Heart right ventricle (tissue), 16 donors: Measurements from ENCODE around the gene ATF7. TPM values are rescaled to one million over a fixed set of nuclear protein-coding genes. Genes with fewer than 3 reads are reported as not detected.

Source experiments
- ATAC-seq, 8 donors: fragments of 200-7000 bp; cut with Tn5 transposase; one replicate each; pipeline ENCODE4 v1.9.1; 2020; ENCODE audit warnings: mild to moderate bottlenecking in 8 of 8, moderate library complexity in 8 of 8, moderate number of reproducible peaks in 1 of 8
- DNase-seq, 2 donors: peaks; one replicate each; pipeline ENCODE4 v3.0.0-alpha.2; 2020
- H3K27ac ChIP-seq, 10 donors: fragments of 200-600 bp; sonication (generic) in 2 of 10; one replicate each; pipeline versions ENCODE4 v1.5.0 to v1.8.0; 2020 to 2022; ENCODE audit warnings: mild to moderate bottlenecking in 3 of 10
- H3K27me3 ChIP-seq, 7 donors: fragments of 200-600 bp; one replicate each; pipeline ENCODE4 v1.8.0; 2021 to 2022; ENCODE audit warnings: mild to moderate bottlenecking in 2 of 7
- H3K36me3 ChIP-seq, 9 donors: fragments of 200-600 bp; sonication (generic) in 1 of 9; one replicate each; pipeline versions ENCODE4 v1.5.0 to v1.8.0; 2020 to 2022; ENCODE audit warnings: mild to moderate bottlenecking in 2 of 9
- H3K4me1 ChIP-seq, 9 donors: fragments of 200-600 bp; sonication (generic) in 1 of 9; one replicate each; pipeline versions ENCODE4 v1.5.0 to v1.8.0; 2020 to 2022; ENCODE audit warnings: mild to moderate bottlenecking in 4 of 9
- H3K4me3 ChIP-seq, 10 donors: fragments of 200-600 bp; sonication (generic) in 2 of 10; one replicate each; pipeline versions ENCODE4 v1.5.0 to v1.8.0; 2020 to 2022; ENCODE audit warnings: mild to moderate bottlenecking in 7 of 10, moderate library complexity in 2 of 10
- H3K9me3 ChIP-seq, 11 donors: fragments of 200-600 bp in 10 of 11; sonication (generic) in 2 of 11; one replicate each; pipeline versions ENCODE4 v1.5.0 to v1.8.0; 2013 to 2022; ENCODE audit warnings: mild to moderate bottlenecking in 2 of 11, control low read depth in 1 of 11, moderate library complexity in 1 of 11
- CTCF ChIP-seq, 9 donors: fragments of 200-600 bp; sonication (generic) in 2 of 9; IDR thresholded peaks; one replicate each; pipeline versions ENCODE4 v1.5.0 to v1.8.0; 2021 to 2022; ENCODE audit warnings: antibody characterized with exemption in 9 of 9, mild to moderate bottlenecking in 5 of 9, moderate library complexity in 1 of 9
- WGBS, 2 donors: extraction: QIAGEN DNeasy Blood & Tissue Kit; methylation state at CpG; one replicate each; pipeline ENCODE4 v1.1.7; 2013; ENCODE audit warnings: inconsistent platforms in 1 of 2; 5-methylcytosine and 5-hydroxymethylcytosine counted together
- intact Hi-C, 10 donors: fragments of 100-400 bp; cut with DNase I; formaldehyde crosslinking; loops; one replicate each; pipeline versions ENCODE4 v1.11.1 to v1.14.2; 2022
- polyA plus RNA-seq, 2 donors: library from polyadenylated mRNA; stranded (reverse); fragments of 200-250 nt; gene quantifications; one replicate each; pipeline ENCODE4 v1.2.3, GENCODE V29; 2013
- total RNA-seq, 10 donors: library from RNA; stranded (reverse); fragmentation: NEBNext Ultra II Directional in 3 of 10; extraction: Animal tissue kit (Norgen Biotek cat#: 25700) in 3 of 10; gene quantifications; one replicate each; pipeline versions ENCODE4 v1.2.1 to v1.2.4, GENCODE V29; 2021 to 2023
- donor health status: Arrhythmogenic right ventricular cardiomyopathy.
- donor health status: ischemic (EF 13 %, LVEDD 7.1; RV severe dilation, severe dysfunction).
- donor health status: healthy with polysubstance abuse.
- donor health status: DM: no; HTN: yes; CAD: no.
- donor health status: DM: no; HTN: no; CAD: no.
- donor health status: ischemic (EF 25% LVEDD 6.9; RV normal size, moderate dysfunction).
- donor health status: ischemic (EF 25% LVEDD 5.7; RV mildly dilated, moderate dysfunction).
- donor health status: healthy.
- donor health status: DM: yes; HTN: yes; CAD: no.
- donor health status: Ischemic cardiomyopathy.
- donor health status: ischemic (EF 35%, LVEDD 5.7; RV mildly dilated, moderate dysfunction).
- donor health status: nonischemic (EF 11% LVEDD 7.7; RV severe dilation, severe dysfunction).
- donor health status: DM: yes; HTN: yes; CAD: no.
- donor health status: PGD.
- donor health status: ischemic (EF 29% LVEDD 5.4; RV normal size, mild dysfunction).
- donor health status: nonischemic (EF 23%, LVEDD 6.1; RV moderate dilation, normal function).

Gene ATF7
- total and polyA plus RNA-seq, 12 donors = 12.6 to 47.8 (median 33.7) TPM

- no peak for TF ChIP-seq CTCF (IDR thresholded peaks at IDR 0.05)
- H3K4me1 ChIP-seq = peaks cover 0 to 27% (median 16%) of the 10 kb centered on the region in 9 donors
- H3K36me3 ChIP-seq = peaks cover 0 to 41% (median 18%) of the 10 kb centered on the region in 9 donors
- H3K9me3 ChIP-seq = no peaks in the 10 kb centered on the region
- intact Hi-C loops = no loop called here
- ATAC-seq (no peak), DNase-seq (no peak)
- H3K4me3 ChIP-seq = no peak overlapping the region
- 94 to 99% methylated on average over 5 of the region's 5 CpGs for WGBS, 2 donors
- H3K27me3 ChIP-seq = no peaks in the 10 kb centered on the region
- H3K27ac ChIP-seq = no peak overlapping the region
These were observed 136.8 kb downstream of the ATF7 start for GRCh38 chr12:53489242-53489864.

DNA sequence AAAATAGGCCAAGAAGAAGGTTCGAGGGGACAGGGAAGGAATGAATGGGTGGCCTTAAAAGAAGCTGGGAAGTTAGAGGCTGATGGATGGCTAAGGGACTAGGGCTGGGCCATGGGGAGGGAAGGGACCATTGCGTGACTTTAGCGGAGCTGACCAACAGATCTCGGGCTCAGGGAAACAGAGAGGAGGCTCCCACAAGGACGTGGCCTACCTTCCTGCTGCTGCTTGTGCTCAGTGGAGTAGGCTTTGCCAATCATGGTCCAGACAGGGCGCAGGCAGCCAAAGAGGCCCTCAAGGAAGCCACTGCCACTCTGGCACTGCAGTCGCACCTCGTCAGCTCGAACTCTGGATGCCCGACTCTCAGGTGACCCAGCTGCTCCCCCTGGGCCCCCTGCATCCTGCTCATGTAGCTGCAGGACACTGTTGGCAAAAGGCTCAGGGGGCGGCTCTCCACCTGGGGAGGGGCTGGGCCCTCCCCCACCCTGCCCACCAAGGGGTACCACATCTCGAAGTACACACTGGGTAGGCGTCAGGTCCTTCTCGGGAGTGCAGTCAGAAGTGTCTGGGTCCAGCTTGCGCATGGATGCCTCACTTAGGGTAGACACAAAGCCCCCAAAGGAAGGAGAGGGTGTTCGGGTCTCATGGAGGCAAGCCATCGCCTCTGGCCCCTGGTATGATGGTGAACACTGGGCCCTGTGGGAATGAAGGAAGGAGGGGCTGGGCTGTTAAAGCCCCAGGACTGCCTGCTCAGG lies 139.3 kb downstream of the ATF7 start:
- Histone ChIP-seq H3K4me1 (peaks cover 0 to 16% (median 6%) of the 10 kb centered on the region in 9 donors), H3K27ac (no peak overlapping the region), H3K27me3 (no peaks in the 10 kb centered on the region), H3K4me3 (no peak overlapping the region), H3K36me3 (peaks cover 0 to 66% (median 41%) of the 10 kb centered on the region in 9 donors), H3K9me3 (no peaks in the 10 kb centered on the region)
- ATAC-seq (no peak), DNase-seq (no peak)
- no peak for TF ChIP-seq CTCF (IDR thresholded peaks at IDR 0.05)
- intact Hi-C loops = no loop called here
- WGBS, 2 donors = 84 to 85% methylated on average over 17 of the region's 17 CpGs

DNA sequence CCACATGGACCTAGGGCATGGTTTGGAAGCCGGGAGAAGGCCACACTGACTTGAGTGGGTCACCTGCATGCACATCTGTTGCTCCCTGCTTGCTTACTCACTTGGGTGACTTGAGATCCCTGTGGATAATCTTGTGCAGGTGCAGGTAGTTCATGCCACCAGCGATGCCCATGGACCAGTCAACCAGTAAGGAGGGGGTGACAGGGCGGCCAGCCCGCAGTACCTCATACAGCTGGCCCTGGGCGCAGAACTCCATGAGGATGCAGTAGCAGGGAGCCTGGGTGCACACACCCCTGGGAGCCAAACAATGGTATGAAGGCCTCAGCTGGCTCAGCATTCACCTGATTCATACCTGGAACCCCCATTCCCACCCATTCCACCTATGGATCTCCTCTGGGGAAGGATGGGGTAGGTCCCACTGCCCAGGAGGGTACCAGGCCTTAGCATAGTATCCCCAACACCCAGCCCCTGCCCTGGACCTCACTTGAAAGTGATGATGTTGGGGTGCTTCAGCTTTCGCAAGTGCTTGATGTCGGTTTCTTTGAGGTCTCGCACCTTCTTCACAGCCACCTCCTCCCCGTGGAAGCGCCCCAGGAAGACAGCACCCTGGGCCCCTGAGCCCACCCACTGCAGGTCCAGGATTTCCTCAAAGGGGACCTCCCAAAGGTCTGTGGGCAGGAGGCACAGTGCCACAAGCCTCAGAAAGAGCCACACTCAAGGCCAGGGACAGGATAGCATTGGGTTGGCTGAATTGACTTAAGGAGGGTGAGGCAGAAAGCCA lies 140.0 kb downstream of the ATF7 start:
- no peak for DNase-seq
- H3K9me3 ChIP-seq = no peaks in the 10 kb centered on the region
- no peak overlapping the region for H3K4me3 ChIP-seq
- H3K36me3 ChIP-seq = peaks cover 0 to 73% (median 48%) of the 10 kb centered on the region in 9 donors
- 94 to 97% methylated on average over 10 of the region's 10 CpGs for WGBS, 2 donors
- intact Hi-C loops = no loop called here
- H3K4me1 ChIP-seq = peaks cover 0 to 16% (median 6%) of the 10 kb centered on the region in 9 donors
- no peak for TF ChIP-seq CTCF (IDR thresholded peaks at IDR 0.05)
- ATAC-seq = peak in 1 of 8 donors; percentile 19
- no peak overlapping the region for H3K27ac ChIP-seq
- no peaks in the 10 kb centered on the region for H3K27me3 ChIP-seq
